HG03457 (cell line): ENCODE data around the gene KNOP1.
"Not testable (repeated sequence)": the region's sequence is repeated elsewhere in the genome, so short reads cannot be mapped to it uniquely, and the experiment has no call there.

Experiments
- ATAC-seq: cut with Tn5 transposase; IDR thresholded peaks from one replicate; pipeline ENCODE4 v1.9.1; 2021; ENCODE audit warnings: moderate number of reproducible peaks; ENCODE audit not compliant: unreplicated experiment

Gene KNOP1

GRCh38 chr16:19743816-19744159 lies 25.8 kb upstream of the KNOP1 start:
- no peak for ATAC-seq

GRCh38 chr16:19741354-19741753 lies 23.3 kb upstream of the KNOP1 start:
- no peak for ATAC-seq

- no peak for ATAC-seq
Measured at GRCh38 chr16:19737306-19738038, 19.4 kb upstream of the KNOP1 start.

- ATAC-seq = no peak
Measured at GRCh38 chr16:19735074-19735867, 17.2 kb upstream of the KNOP1 start.

- ATAC-seq = no peak
Measured at GRCh38 chr16:19733551-19733950, 15.5 kb upstream of the KNOP1 start.

- no peak for ATAC-seq
Measured at GRCh38 chr16:19728636-19728965, 10.6 kb upstream of the KNOP1 start.

GRCh38 chr16:19722981-19723380 lies 5.0 kb upstream of the KNOP1 start:
- no peak for ATAC-seq

GRCh38 chr16:19722269-19722952 lies 4.4 kb upstream of the KNOP1 start:
- ATAC-seq = no peak

- ATAC-seq = no peak
Measured at GRCh38 chr16:19718624-19718965, 568 bp upstream of the KNOP1 start.

- no peak for ATAC-seq
Measured at GRCh38 chr16:19717314-19717713, 713 bp downstream of the KNOP1 start.

GRCh38 chr16:19716728-19717127 lies 1.3 kb downstream of the KNOP1 start:
- not testable (repeated sequence) for ATAC-seq

GRCh38 chr16:19716183-19716582 lies 1.8 kb downstream of the KNOP1 start:
- no peak for ATAC-seq

GRCh38 chr16:19715566-19715965 lies 2.5 kb downstream of the KNOP1 start:
- ATAC-seq = no peak

- no peak for ATAC-seq
Measured at GRCh38 chr16:19713697-19714096, 4.3 kb downstream of the KNOP1 start.

GRCh38 chr16:19712418-19713058 lies 5.5 kb downstream of the KNOP1 start:
- ATAC-seq = no peak

- ATAC-seq = no peak
Measured at GRCh38 chr16:19711643-19712042, 6.4 kb downstream of the KNOP1 start.

- no peak for ATAC-seq
Measured at GRCh38 chr16:19710991-19711545, 7.0 kb downstream of the KNOP1 start.

- no peak for ATAC-seq
Measured at GRCh38 chr16:19710191-19710908, 7.7 kb downstream of the KNOP1 start.

GRCh38 chr16:19709381-19710136 lies 8.5 kb downstream of the KNOP1 start:
- ATAC-seq = no peak
